Adrenal gland (tissue), 5 donors: Measurements from ENCODE around the gene NEURL4.

ENCODE experiments used
- CTCF ChIP-seq, 6 experiments: fragments of 450-650 bp in 4 of 6; fragments of 200-600 bp in 2 of 6; sonication (generic) in 1 of 6; IDR thresholded peaks; 1 replicate in 5 of 6; 2 replicates in 1 of 6; pipeline versions ENCODE4 v1.5.1 to v1.8.0; 2016 to 2021; ENCODE audit warnings: antibody characterized with exemption in 6 of 6, mild to moderate bottlenecking in 2 of 6, moderate library complexity in 1 of 6
- POLR2A ChIP-seq, 2 donors: fragments of 450-650 bp; IDR thresholded peaks; one replicate each; pipeline ENCODE4 v1.6.1; 2017; ENCODE audit warnings: antibody characterized with exemption in 2 of 2, mild to moderate bottlenecking in 2 of 2, moderate library complexity in 1 of 2
- donor health status: DM: no; HTN: no; CAD: no.

- no peak for TF ChIP-seq CTCF (IDR thresholded peaks at IDR 0.05)
- TF ChIP-seq POLR2A (IDR thresholded peaks at IDR 0.05): no peak
These were observed 2.9 kb downstream of the NEURL4 start for GRCh38 chr17:7326186-7326585.
